PC-3 (cell line): ENCODE results near the gene CEP78.

Experiments
- CTCF ChIP-seq: fragments of 300-600 bp; sonication (generic); conservative IDR thresholded peaks from 2 replicates; pipeline ENCODE4 v1.5.1; 2017; ENCODE audit warnings: antibody characterized with exemption, low read depth, mild to moderate bottlenecking, low read length
- EZH2 ChIP-seq: fragments of 300-600 bp; sonication (generic); IDR thresholded peaks from one replicate; pipeline ENCODE4 v1.6.1; 2017; ENCODE audit warnings: antibody characterized with exemption, mild to moderate bottlenecking, low read length; ENCODE audit not compliant: unreplicated experiment

- TF ChIP-seq CTCF (no peak), EZH2 (no peak)
Observed at GRCh38 chr9:78189001-78189400, 46.9 kb upstream of the CEP78 start.
